HepG2 (cell line): ENCODE results near the gene ACSM5. TPM values are rescaled to one million over a fixed set of nuclear protein-coding genes. Genes with fewer than 3 reads are reported as not detected.

Source experiments
- CENPX ChIP-seq: sonication (generic); formaldehyde crosslinking; IDR thresholded peaks from 2 replicates; pipeline ENCODE4 v1.9.0; 2021; ENCODE audit warnings: mild to moderate bottlenecking, missing genetic modification reagents, moderate library complexity
- ELF4 ChIP-seq: sonication (generic); formaldehyde crosslinking; IDR thresholded peaks from 2 replicates; pipeline ENCODE4 v1.5.0; 2020; ENCODE audit warnings: missing genetic modification reagents, mild to moderate bottlenecking, moderate library complexity, borderline replicate concordance
- FOSL1 ChIP-seq: sonication (generic); formaldehyde crosslinking; IDR thresholded peaks from 2 replicates; pipeline ENCODE4 v1.9.0; 2021; ENCODE audit warnings: missing genetic modification reagents, borderline replicate concordance
- PAXIP1 ChIP-seq: sonication (generic); formaldehyde crosslinking; conservative IDR thresholded peaks from 2 replicates; pipeline ENCODE4 v1.4.0; 2020; ENCODE audit warnings: mild to moderate bottlenecking, missing genetic modification reagents, moderate library complexity
- ZBTB26 ChIP-seq: IDR thresholded peaks from 2 replicates; pipeline ENCODE4 v1.6.1; 2016; ENCODE audit warnings: missing compliant biosample characterization, missing genetic modification reagents, borderline replicate concordance
- ZNF615 ChIP-seq: sonication (generic); formaldehyde crosslinking; IDR thresholded peaks from 2 replicates; pipeline ENCODE4 v1.5.0; 2020; ENCODE audit warnings: mild to moderate bottlenecking, missing genetic modification reagents, borderline replicate concordance
- ZNF792 ChIP-seq: IDR thresholded peaks from 2 replicates; pipeline ENCODE4 v1.6.1; 2016
- ZNF850 ChIP-seq: sonication (generic); formaldehyde crosslinking; conservative IDR thresholded peaks from 2 replicates; pipeline ENCODE4 v1.9.0; 2021; ENCODE audit warnings: mild to moderate bottlenecking, missing genetic modification reagents
- polyA plus RNA-seq, 8 experiments: library from polyadenylated mRNA; depleted of rRNA in 3 of 8; stranded (reverse) in 7 of 8; unstranded in 1 of 8; fragments of >200 nt; fragmentation: Illumina TruSeq in 4 of 8; extraction: Trizol in 4 of 8; gene quantifications; 2 replicates each; pipeline versions ENCODE4 v1.2.1 to v1.2.3, GENCODE V29; 2011 to 2016; ENCODE audit warnings: low read depth in 4 of 8, missing spikeins in 1 of 8, mixed read lengths in 1 of 8; ENCODE audit not compliant: insufficient read depth in 1 of 8
- total RNA-seq, 5 experiments: library from RNA; depleted of rRNA; stranded (reverse); fragments of >200 nt; fragmentation: Illumina TruSeq; extraction: Trizol; gene quantifications; 2 replicates each; pipeline ENCODE4 v1.2.3, GENCODE V29; 2016; ENCODE audit warnings: low read depth in 1 of 5
- TF ChIP-seq, protein P1 (sequence below): IDR thresholded peaks from 2 replicates; pipeline ENCODE4 v1.6.1; 2016; ENCODE audit warnings: low read depth
- TF ChIP-seq, protein P2 (sequence below): sonication (generic); formaldehyde crosslinking; IDR thresholded peaks from 2 replicates; pipeline ENCODE4 v1.8.0; 2022; ENCODE audit warnings: missing genetic modification reagents, mild to moderate bottlenecking, inconsistent platforms, borderline replicate concordance
- TF ChIP-seq, protein P3 (sequence below): sonication (generic); formaldehyde crosslinking; IDR thresholded peaks from 2 replicates; pipeline ENCODE4 v1.8.1; 2023; ENCODE audit warnings: mild to moderate bottlenecking, inconsistent platforms, moderate library complexity, missing genetic modification reagents, borderline replicate concordance
- TF ChIP-seq, protein P4 (sequence below): sonication (generic); formaldehyde crosslinking; IDR thresholded peaks from 2 replicates; pipeline ENCODE4 v1.4.0; 2020; ENCODE audit warnings: missing genetic modification reagents
- TF ChIP-seq, protein P5 (sequence below): sonication (generic); formaldehyde crosslinking; IDR thresholded peaks from 2 replicates; pipeline ENCODE4 v1.4.0; 2020; ENCODE audit warnings: missing genetic modification reagents

The ACSM5 gene
- total and polyA plus RNA-seq, 2 of the 13 experiments (the other 11 are each of a cell fraction or from before 2014, with no cell fraction given): 9.1 to 15.0 TPM

- TF ChIP-seq, protein P1, sequence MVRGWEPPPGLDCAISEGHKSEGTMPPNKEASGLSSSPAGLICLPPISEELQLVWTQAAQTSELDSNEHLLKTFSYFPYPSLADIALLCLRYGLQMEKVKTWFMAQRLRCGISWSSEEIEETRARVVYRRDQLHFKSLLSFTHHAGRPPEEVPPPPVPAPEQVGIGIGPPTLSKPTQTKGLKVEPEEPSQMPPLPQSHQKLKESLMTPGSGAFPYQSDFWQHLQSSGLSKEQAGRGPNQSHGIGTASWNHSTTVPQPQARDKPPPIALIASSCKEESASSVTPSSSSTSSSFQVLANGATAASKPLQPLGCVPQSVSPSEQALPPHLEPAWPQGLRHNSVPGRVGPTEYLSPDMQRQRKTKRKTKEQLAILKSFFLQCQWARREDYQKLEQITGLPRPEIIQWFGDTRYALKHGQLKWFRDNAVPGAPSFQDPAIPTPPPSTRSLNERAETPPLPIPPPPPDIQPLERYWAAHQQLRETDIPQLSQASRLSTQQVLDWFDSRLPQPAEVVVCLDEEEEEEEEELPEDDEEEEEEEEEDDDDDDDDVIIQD (CRISPR knock-in tag): peak; percentile 93; the same call in 1 of the 2 replicates
- TF ChIP-seq, protein P2, sequence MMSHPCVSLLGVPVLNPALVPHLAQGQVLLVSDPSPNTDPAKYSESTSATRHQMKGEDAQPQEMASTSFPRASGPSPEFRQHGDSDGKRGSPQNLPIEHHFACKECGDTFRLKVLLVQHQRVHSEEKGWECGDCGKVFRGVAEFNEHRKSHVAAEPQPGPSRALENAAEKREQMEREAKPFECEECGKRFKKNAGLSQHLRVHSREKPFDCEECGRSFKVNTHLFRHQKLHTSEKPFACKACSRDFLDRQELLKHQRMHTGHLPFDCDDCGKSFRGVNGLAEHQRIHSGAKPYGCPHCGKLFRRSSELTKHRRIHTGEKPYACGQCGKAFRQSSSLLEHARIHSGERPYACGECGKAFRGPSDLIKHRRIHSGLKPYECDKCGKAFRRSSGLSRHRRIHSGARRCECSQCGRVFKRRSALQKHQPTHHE (CRISPR knock-in tag): no peak
- TF ChIP-seq CENPX (no peak), FOSL1 (CRISPR knock-in tag) (0 out of 2 replicates have a peak, but pooled peaks have one; percentile 5), ZNF850 (CRISPR knock-in tag) (no peak), ZNF792 (CRISPR knock-in tag) (peak; percentile 79; the same call in 1 of the 2 replicates), ELF4 (CRISPR knock-in tag) (peak; percentile 59; the same call in 1 of the 2 replicates), ZNF615 (CRISPR knock-in tag) (no peak), PAXIP1 (peak; percentile 97), ZBTB26 (CRISPR knock-in tag) (0 out of 2 replicates have a peak, but pooled peaks have one; percentile 15)
- TF ChIP-seq, protein P3, sequence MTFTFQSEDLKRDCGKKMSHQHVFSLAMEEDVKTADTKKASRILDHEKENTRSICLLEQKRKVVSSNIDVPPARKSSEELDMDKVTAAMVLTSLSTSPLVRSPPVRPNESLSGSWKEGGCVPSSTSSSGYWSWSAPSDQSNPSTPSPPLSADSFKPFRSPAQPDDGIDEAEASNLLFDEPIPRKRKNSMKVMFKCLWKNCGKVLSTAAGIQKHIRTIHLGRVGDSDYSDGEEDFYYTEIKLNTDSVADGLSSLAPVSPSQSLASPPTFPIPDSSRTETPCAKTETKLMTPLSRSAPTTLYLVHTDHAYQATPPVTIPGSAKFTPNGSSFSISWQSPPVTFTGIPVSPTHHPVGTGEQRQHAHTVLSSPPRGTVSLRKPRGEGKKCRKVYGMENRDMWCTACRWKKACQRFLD (CRISPR knock-in tag): no peak
- TF ChIP-seq, protein P4, sequence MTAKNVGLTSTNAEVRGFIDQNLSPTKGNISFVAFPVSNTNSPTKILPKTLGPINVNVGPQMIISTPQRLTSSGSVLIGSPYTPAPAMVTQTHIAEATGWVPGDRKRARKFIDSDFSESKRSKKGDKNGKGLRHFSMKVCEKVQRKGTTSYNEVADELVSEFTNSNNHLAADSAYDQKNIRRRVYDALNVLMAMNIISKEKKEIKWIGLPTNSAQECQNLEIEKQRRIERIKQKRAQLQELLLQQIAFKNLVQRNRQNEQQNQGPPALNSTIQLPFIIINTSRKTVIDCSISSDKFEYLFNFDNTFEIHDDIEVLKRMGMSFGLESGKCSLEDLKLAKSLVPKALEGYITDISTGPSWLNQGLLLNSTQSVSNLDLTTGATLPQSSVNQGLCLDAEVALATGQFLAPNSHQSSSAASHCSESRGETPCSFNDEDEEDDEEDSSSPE (CRISPR knock-in tag): 0 out of 2 replicates have a peak, but pooled peaks have one; percentile 34
- TF ChIP-seq, protein P5, sequence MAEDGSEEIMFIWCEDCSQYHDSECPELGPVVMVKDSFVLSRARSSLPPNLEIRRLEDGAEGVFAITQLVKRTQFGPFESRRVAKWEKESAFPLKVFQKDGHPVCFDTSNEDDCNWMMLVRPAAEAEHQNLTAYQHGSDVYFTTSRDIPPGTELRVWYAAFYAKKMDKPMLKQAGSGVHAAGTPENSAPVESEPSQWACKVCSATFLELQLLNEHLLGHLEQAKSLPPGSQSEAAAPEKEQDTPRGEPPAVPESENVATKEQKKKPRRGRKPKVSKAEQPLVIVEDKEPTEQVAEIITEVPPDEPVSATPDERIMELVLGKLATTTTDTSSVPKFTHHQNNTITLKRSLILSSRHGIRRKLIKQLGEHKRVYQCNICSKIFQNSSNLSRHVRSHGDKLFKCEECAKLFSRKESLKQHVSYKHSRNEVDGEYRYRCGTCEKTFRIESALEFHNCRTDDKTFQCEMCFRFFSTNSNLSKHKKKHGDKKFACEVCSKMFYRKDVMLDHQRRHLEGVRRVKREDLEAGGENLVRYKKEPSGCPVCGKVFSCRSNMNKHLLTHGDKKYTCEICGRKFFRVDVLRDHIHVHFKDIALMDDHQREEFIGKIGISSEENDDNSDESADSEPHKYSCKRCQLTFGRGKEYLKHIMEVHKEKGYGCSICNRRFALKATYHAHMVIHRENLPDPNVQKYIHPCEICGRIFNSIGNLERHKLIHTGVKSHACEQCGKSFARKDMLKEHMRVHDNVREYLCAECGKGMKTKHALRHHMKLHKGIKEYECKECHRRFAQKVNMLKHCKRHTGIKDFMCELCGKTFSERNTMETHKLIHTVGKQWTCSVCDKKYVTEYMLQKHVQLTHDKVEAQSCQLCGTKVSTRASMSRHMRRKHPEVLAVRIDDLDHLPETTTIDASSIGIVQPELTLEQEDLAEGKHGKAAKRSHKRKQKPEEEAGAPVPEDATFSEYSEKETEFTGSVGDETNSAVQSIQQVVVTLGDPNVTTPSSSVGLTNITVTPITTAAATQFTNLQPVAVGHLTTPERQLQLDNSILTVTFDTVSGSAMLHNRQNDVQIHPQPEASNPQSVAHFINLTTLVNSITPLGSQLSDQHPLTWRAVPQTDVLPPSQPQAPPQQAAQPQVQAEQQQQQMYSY (CRISPR knock-in tag): no peak
Observed at GRCh38 chr16:20424129-20424866, 15.0 kb downstream of the ACSM5 start (continued).
